ENCODE data around the gene CSHL1. TPM values are rescaled to one million over a fixed set of nuclear protein-coding genes. Genes with fewer than 3 reads are reported as not detected.

The CSHL1 gene
- total RNA-seq, result not detected in 2 replicates

DNA sequence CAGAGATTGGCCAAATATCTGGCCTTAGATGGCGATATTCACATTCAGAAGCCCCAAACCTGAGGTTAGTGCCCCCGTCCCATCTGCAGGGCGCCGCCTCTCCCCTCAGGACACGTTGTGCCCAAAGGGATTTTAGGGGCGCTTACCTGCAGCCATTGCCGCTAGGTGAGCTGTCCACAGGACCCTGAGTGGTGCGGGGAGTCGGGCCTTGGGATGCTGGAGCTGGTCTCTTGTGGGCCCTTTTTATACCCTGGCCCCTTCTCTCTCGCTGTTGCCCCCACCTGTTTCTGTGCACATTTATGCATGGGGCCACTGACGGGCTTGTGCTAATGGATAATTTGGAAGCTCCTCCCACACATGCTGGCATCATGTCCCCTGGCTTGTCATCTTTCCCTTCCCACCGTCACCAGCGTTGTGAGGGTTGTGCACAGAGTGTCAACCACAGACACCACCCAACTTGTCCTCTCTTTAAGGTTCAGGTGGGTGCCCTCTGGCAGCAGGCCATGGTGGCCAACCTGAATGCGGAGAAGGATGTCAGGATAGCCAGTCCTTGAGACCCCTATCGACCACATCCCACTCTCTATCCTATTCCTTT lies at the start of gene CSHL1:
Gene CSHL1, minus strand, starts transcription at position 218 of the 595 bp plus-strand sequence. Its CDS starts 62 bp downstream, at position 156.

DNA sequence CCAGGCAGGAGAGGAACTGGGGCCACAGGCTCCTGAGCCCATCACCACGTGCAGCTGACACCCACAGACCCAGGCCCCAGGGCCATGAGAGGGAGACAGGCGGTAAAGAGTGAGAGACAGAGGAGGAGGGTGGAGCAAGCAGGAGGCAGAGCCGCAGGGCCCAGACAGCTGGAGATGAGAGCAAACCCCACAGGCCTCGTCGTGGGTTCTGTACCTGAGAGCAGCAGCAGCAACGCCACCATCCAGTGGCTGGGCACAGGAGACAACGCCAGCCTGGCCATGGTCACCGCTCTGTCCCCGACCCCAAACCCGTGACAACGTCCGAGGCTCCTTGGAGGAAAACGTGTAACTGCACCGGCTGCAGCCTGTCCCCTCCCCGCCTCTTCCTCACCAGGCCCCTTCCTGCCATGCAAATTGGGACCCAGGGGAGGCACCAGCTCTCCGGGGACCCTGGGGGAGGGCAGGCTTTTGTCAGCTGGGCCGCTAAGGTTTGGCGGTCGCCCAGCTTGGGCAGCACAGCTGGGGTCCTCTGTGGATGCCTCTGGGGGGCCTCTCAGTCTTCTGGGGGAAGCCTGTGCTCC lies 21.0 kb upstream of the CSHL1 start, which contains the start of gene CD79B:
Gene CD79B, minus strand, starts transcription at position 351 of the 581 bp plus-strand sequence. Its CDS starts 70 bp downstream, at position 281.

DNA sequence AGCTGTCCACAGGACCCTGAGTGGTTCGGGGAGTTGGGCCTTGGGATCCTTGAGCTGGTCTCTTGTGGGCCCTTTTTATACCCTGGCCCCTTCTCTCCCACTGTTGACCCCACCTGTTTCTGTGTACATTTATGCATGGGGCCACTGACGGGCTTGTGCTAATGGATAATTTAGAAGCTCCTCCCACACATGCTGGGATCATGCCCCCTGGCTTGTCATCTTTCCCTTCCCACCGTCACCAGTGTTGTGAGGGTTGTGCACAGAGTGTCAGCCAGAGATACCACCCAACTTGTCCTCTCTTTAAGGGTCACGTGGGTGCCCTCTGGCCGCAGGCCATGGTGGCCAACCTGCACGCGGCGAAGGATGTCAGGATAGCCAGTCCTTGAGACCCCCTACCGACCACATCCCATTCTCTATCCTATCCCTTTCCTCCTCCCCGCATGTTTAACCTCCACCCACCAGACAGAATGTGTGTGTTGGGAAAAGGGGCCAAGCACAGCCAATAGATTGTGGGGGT lies 7.8 kb upstream of the CSHL1 start, which contains the start of gene GH1:
Gene GH1, minus strand, starts transcription at position 51 of the 517 bp plus-strand sequence. CDS start 63 bp downstream, outside the sequence.

DNA sequence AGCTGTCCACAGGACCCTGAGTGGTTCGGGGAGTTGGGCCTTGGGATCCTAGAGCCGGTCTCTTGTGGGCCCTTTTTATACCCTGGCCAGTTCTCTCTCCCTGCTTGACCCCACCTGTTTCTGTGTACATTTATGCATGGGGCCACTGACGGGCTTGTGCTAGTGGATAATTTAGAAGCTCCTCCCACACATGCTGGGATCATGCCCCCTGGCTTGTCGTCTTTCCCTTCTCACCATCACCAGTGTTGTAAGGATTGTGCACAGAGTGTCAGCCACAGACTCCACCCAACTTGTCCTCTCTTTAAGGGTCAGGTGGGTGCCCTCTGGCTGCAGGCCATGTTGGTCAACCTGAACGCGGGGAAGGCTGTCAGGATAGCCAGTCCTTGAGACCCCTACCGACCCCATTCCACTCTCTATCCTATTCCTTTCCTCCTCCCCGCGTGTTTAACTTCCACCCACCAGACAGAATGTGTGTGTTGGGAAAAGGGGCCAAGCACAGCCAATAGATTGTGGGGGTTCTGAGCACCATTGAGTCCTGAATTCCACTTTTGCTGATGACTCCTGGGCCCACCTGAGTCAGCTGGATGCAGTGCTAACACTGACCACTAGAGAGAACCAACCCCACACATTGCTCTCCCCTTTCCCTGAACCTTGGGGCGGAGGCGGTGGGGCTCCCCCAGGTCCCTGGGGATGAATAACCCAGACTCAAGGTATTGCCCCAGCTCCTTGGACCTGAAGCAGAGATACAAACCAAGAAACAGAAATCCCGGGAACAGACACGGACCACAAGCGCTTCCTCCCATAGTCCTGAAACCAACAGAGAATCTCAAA lies 14.3 kb downstream of the CSHL1 start, which contains the start of gene CSH1:
Gene CSH1, minus strand, starts transcription at position 51 of the 831 bp plus-strand sequence. CDS start 63 bp downstream, outside the sequence.

DNA sequence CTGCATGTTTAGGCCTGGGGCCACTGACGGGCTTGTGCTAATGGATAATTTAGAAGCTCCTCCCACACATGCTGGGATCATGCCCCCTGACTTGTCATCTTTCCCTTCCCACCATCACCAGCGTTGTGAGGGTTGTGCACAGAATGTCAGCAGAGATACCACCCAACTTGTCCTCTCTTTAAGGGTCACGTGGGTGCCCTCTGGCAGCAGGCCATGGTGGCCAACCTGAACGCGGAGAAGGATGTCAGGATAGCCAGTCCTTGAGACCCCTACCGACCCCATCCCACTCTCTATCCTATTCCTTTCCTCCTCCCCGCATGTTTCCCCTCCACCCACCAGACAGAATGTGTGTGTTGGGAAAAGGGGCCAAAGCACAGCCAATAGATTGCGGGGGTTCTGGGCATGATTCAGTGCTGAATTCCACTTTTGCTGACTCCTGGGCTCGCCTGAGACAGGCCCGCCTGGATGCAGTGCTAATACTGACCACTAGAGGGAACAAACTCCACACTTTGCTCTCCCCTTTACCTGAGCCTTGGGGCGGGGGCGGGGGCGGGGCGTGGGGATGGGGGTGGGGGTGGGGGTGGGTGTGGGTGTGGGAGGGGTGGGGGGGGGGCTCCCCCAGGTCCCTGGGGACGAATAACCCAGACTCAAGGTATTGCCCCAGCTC lies 29.0 kb downstream of the CSHL1 start, which contains the start of gene GH2:
Gene GH2, minus strand, starts transcription at position 10 of the 667 bp plus-strand sequence. CDS start 143 bp downstream, outside the sequence.

DNA sequence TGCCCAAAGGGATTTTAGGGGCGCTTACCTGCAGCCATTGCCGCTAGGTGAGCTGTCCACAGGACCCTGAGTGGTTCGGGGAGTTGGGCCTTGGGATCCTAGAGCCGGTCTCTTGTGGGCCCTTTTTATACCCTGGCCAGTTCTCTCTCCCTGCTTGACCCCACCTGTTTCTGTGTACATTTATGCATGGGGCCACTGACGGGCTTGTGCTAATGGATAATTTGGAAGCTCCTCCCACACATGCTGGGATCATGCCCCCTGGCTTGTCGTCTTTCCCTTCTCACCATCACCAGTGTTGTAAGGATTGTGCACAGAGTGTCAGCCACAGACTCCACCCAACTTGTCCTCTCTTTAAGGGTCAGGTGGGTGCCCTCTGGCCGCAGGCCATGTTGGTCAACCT lies 37.5 kb downstream of the CSHL1 start, which contains the start of gene CSH2:
Gene CSH2, minus strand, starts transcription at position 101 of the 400 bp plus-strand sequence. Its CDS starts 63 bp downstream, at position 38.

Other genes with a start within 250 kb of the CSHL1 start
- gene LIMD2, start 211.1 kb downstream of the CSHL1 start, total RNA-seq, result 20.4 and 23.7 TPM in 2 replicates
- gene STRADA, start 169.5 kb downstream of the CSHL1 start, total RNA-seq, result 12.0 and 14.9 TPM in 2 replicates
- 52.9 and 72.8 TPM in 2 replicates for gene CCDC47, start 137.7 kb downstream of the CSHL1 start, total RNA-seq
- 45.7 and 60.6 TPM in 2 replicates for gene DDX42, start 137.1 kb downstream of the CSHL1 start, total RNA-seq
- gene PSMC5, start 83.8 kb downstream of the CSHL1 start, total RNA-seq, result 80.7 and 81.3 TPM in 2 replicates
- gene FTSJ3, start 83.6 kb downstream of the CSHL1 start, total RNA-seq, result 28.4 and 29.6 TPM in 2 replicates
- 166 and 206 TPM in 2 replicates for gene SMARCD2, start 68.6 kb downstream of the CSHL1 start, total RNA-seq
- gene CSH2, start 37.6 kb downstream of the CSHL1 start, total RNA-seq, result not detected in 2 replicates
- gene GH2, start 29.3 kb downstream of the CSHL1 start, total RNA-seq, result not detected in 2 replicates
- gene CSH1, start 14.7 kb downstream of the CSHL1 start, total RNA-seq, result not detected in 2 replicates
- not detected in 2 replicates for gene GH1, start 7.6 kb upstream of the CSHL1 start, total RNA-seq
- gene CD79B, start 21.1 kb upstream of the CSHL1 start, total RNA-seq, result 0.31 and 1.0 TPM in 2 replicates
- not detected in 2 replicates for gene SCN4A, start 61.7 kb upstream of the CSHL1 start, total RNA-seq
- 0.49 and 0.69 TPM in 2 replicates for gene PRR29, start 87.1 kb upstream of the CSHL1 start, total RNA-seq
- gene ICAM2, start 109.4 kb upstream of the CSHL1 start, total RNA-seq, result 12.2 and 17.6 TPM in 2 replicates
- gene ERN1, start 218.9 kb upstream of the CSHL1 start, total RNA-seq, result 14.2 and 20.8 TPM in 2 replicates

Data from cardiac ventricle fibroblast (primary cell).